ENCODE measurements around the gene CACYBP. TPM values are rescaled to one million over a fixed set of nuclear protein-coding genes. Genes with fewer than 3 reads are reported as not detected.

The CACYBP gene
- total RNA-seq, 1 experiment from 2014 or later, result 137 TPM

DNA sequence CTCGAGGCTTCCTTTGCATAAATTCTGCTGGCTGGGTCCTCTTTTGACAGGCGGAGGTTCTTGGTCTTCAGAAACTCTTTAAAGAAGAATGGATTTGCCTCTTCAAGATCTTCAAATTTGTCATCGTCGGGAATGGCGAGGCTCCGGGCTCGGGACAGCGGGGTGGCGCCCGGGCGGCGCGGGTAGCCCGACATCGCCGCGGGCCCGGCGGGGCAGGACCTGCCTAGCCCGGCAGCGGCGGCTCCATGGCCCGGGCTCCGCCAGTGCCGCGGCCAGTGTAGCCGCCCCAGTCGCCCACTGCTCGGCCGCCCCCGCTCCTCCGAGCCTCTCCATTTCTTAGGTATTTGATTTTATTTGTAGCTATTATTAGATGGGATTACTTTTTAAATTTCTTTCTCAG lies 45.8 kb downstream of the CACYBP start:
- TF ChIP-seq, protein P1, sequence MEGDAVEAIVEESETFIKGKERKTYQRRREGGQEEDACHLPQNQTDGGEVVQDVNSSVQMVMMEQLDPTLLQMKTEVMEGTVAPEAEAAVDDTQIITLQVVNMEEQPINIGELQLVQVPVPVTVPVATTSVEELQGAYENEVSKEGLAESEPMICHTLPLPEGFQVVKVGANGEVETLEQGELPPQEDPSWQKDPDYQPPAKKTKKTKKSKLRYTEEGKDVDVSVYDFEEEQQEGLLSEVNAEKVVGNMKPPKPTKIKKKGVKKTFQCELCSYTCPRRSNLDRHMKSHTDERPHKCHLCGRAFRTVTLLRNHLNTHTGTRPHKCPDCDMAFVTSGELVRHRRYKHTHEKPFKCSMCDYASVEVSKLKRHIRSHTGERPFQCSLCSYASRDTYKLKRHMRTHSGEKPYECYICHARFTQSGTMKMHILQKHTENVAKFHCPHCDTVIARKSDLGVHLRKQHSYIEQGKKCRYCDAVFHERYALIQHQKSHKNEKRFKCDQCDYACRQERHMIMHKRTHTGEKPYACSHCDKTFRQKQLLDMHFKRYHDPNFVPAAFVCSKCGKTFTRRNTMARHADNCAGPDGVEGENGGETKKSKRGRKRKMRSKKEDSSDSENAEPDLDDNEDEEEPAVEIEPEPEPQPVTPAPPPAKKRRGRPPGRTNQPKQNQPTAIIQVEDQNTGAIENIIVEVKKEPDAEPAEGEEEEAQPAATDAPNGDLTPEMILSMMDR (IDR thresholded peaks at IDR 0.05), result no peak
- TF ChIP-seq, protein P2, sequence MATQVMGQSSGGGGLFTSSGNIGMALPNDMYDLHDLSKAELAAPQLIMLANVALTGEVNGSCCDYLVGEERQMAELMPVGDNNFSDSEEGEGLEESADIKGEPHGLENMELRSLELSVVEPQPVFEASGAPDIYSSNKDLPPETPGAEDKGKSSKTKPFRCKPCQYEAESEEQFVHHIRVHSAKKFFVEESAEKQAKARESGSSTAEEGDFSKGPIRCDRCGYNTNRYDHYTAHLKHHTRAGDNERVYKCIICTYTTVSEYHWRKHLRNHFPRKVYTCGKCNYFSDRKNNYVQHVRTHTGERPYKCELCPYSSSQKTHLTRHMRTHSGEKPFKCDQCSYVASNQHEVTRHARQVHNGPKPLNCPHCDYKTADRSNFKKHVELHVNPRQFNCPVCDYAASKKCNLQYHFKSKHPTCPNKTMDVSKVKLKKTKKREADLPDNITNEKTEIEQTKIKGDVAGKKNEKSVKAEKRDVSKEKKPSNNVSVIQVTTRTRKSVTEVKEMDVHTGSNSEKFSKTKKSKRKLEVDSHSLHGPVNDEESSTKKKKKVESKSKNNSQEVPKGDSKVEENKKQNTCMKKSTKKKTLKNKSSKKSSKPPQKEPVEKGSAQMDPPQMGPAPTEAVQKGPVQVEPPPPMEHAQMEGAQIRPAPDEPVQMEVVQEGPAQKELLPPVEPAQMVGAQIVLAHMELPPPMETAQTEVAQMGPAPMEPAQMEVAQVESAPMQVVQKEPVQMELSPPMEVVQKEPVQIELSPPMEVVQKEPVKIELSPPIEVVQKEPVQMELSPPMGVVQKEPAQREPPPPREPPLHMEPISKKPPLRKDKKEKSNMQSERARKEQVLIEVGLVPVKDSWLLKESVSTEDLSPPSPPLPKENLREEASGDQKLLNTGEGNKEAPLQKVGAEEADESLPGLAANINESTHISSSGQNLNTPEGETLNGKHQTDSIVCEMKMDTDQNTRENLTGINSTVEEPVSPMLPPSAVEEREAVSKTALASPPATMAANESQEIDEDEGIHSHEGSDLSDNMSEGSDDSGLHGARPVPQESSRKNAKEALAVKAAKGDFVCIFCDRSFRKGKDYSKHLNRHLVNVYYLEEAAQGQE (IDR thresholded peaks at IDR 0.05; ENCODE audit: insufficient read depth in 1 of 2, low read depth in 2 of 2, low read length in 1 of 2), result no peak
- TF ChIP-seq TCF7L2 (IDR thresholded peaks at IDR 0.05; ENCODE audit: low read depth, low read length), result no peak
- no peak for TF ChIP-seq POLR2AphosphoS5 (IDR thresholded peaks at IDR 0.05; ENCODE audit: low read depth, low read length)
- no peak for TF ChIP-seq SIN3A (IDR thresholded peaks at IDR 0.05; ENCODE audit: borderline replicate concordance, insufficient read depth, low read depth, low read length)
- ATAC-seq, result no peak
- Histone ChIP-seq H3K27me3 (ENCODE audit: control insufficient read depth, insufficient read depth, low read length) (peaks cover 13% of the 10 kb centered on the region), H3K9me3 (ENCODE audit: control insufficient read depth, insufficient read depth, low read depth, low read length) (no peaks in the 10 kb centered on the region), H3K4me3 (ENCODE audit: low read depth in 2 of 2, low read length in 2 of 2) (no peak overlapping the region), H3K4me1 (ENCODE audit: control insufficient read depth, insufficient read depth, low read length) (no peaks in the 10 kb centered on the region), H3K27ac (ENCODE audit: low read length) (no peak overlapping the region), H3K36me3 (ENCODE audit: control insufficient read depth, insufficient read depth, low read length) (no peaks in the 10 kb centered on the region)
- no TSS peak for BruUV-seq (replicated peaks)
- in situ Hi-C loops (cut with HindIII; ENCODE audit: low pct_unique_long_range_greater_than_20kb, low sequenced_read_pairs), result no loop called here
- intact Hi-C loops (cut with micrococcal nuclease; ENCODE audit: unreplicated experiment), result no loop called here
- POLR2A ChIA-PET, result interaction anchor here (0.7 kb wide), 1 partner anchor 927 kb away, joined by 3 read pairs; no protein-coding TSS in a partner anchor
- CTCF ChIA-PET, result no interaction called here
- no peak for DNase-seq (ENCODE audit: low read depth, low spot score)

DNA sequence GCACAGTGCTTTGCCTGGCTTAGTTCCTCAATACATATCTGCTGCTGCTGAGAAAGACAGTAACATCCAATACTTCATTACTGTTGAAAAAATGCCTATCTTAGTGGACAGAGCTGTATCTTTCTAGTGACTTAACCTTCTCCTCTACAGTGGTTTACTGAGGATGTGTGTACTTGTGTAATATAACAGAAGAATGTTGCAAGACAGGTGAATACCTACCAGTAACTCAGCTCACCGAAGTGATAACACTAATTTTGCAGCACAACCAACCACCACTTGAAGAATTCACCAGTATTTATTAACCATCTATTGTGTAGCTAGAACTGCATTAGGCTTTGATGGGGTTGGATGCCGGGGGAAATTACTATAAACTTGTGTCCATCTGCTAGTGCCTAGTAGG lies 51.2 kb downstream of the CACYBP start:
- ChIA-PET CTCF (no interaction called here), POLR2A (no interaction called here)
- intact Hi-C loops (cut with micrococcal nuclease; ENCODE audit: unreplicated experiment), result no loop called here
- Histone ChIP-seq H3K4me1 (ENCODE audit: control insufficient read depth, insufficient read depth, low read length) (no peaks in the 10 kb centered on the region), H3K27ac (ENCODE audit: low read length) (no peak overlapping the region), H3K27me3 (ENCODE audit: control insufficient read depth, insufficient read depth, low read length) (peaks cover 15% of the 10 kb centered on the region), H3K9me3 (ENCODE audit: control insufficient read depth, insufficient read depth, low read depth, low read length) (no peaks in the 10 kb centered on the region), H3K4me3 (ENCODE audit: low read depth in 2 of 2, low read length in 2 of 2) (no peak overlapping the region), H3K36me3 (ENCODE audit: control insufficient read depth, insufficient read depth, low read length) (no peaks in the 10 kb centered on the region)
- BruUV-seq (replicated peaks), result no TSS peak
- TF ChIP-seq TCF7L2 (IDR thresholded peaks at IDR 0.05; ENCODE audit: low read depth, low read length) (no peak), SIN3A (IDR thresholded peaks at IDR 0.05; ENCODE audit: borderline replicate concordance, insufficient read depth, low read depth, low read length) (no peak)
- DNase-seq (ENCODE audit: low read depth, low spot score) (no peak), ATAC-seq (no peak)
- in situ Hi-C loops (cut with HindIII; ENCODE audit: low pct_unique_long_range_greater_than_20kb, low sequenced_read_pairs), result no loop called here

DNA sequence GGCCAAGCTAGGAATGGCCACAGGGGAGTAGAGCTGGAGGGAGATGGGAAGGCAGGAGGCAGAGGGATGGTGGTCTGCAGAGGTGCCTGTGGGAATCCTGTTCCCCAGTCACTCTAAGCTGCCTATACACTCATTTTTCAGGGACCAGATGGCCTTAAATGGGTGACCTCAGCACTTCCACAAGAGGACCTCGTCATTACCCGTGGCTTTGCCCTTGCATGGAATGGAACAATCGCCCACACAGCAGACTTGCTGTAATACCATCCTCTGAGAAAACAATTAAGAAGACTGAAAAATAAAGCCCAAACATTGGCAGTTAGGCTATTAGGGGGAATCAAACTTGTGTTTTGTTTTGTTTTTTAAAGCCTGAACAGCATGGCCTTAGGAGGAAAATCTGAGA lies 55.0 kb downstream of the CACYBP start:
- ChIA-PET CTCF (no interaction called here), POLR2A (no interaction called here)
- in situ Hi-C loops (cut with HindIII; ENCODE audit: low pct_unique_long_range_greater_than_20kb, low sequenced_read_pairs), result no loop called here
- H3K27me3 ChIP-seq (ENCODE audit: control insufficient read depth, insufficient read depth, low read length), result peaks cover 10% of the 10 kb centered on the region; the same call in 1 of the 2 replicates
- no peak overlapping the region for H3K4me3 ChIP-seq (ENCODE audit: low read depth in 2 of 2, low read length in 2 of 2)
- no peaks in the 10 kb centered on the region for H3K36me3 ChIP-seq (ENCODE audit: control insufficient read depth, insufficient read depth, low read length)
- no TSS peak for BruUV-seq (replicated peaks)
- H3K4me1 ChIP-seq (ENCODE audit: control insufficient read depth, insufficient read depth, low read length), result no peaks in the 10 kb centered on the region
- no peak for DNase-seq (ENCODE audit: low read depth, low spot score)
- TF ChIP-seq, protein P1 (IDR thresholded peaks at IDR 0.05), result no peak
- TF ChIP-seq, protein P2 (IDR thresholded peaks at IDR 0.05; ENCODE audit: insufficient read depth in 1 of 2, low read depth in 2 of 2, low read length in 1 of 2), result no peak
- TF ChIP-seq SIN3A (IDR thresholded peaks at IDR 0.05; ENCODE audit: borderline replicate concordance, insufficient read depth, low read depth, low read length), result no peak
- no peak for TF ChIP-seq TCF7L2 (IDR thresholded peaks at IDR 0.05; ENCODE audit: low read depth, low read length)
- no peak for TF ChIP-seq POLR2AphosphoS5 (IDR thresholded peaks at IDR 0.05; ENCODE audit: low read depth, low read length)
- H3K27ac ChIP-seq (ENCODE audit: low read length), result no peak overlapping the region
- ATAC-seq, result no peak
- intact Hi-C loops (cut with micrococcal nuclease; ENCODE audit: unreplicated experiment), result no loop called here
- no peaks in the 10 kb centered on the region for H3K9me3 ChIP-seq (ENCODE audit: control insufficient read depth, insufficient read depth, low read depth, low read length)

All from Panc1 (cell line).